Sigmoid colon (tissue), 4 donors: ENCODE data around the gene ANO4.

ENCODE experiments used
- POLR2A ChIP-seq, 2 donors: fragments of 450-650 bp; IDR thresholded peaks; one replicate each; pipeline ENCODE4 v1.6.1; 2016; ENCODE audit warnings: antibody characterized with exemption in 2 of 2, mild to moderate bottlenecking in 2 of 2, moderate library complexity in 2 of 2
- POLR2AphosphoS5 ChIP-seq, 4 donors: sonication (generic); formaldehyde crosslinking; IDR thresholded peaks; one replicate each; pipeline ENCODE4 v1.6.1; 2017; ENCODE audit warnings: antibody characterized with exemption in 4 of 4
- TF ChIP-seq, protein P1 (sequence below), 4 experiments: fragments of 450-650 bp in 3 of 4; fragments of 200-600 bp in 1 of 4; IDR thresholded peaks; one replicate each; pipeline ENCODE4 v1.5.1; 2016 to 2019; ENCODE audit warnings: antibody characterized with exemption in 4 of 4, mild to moderate bottlenecking in 3 of 4, moderate library complexity in 2 of 4

DNA sequence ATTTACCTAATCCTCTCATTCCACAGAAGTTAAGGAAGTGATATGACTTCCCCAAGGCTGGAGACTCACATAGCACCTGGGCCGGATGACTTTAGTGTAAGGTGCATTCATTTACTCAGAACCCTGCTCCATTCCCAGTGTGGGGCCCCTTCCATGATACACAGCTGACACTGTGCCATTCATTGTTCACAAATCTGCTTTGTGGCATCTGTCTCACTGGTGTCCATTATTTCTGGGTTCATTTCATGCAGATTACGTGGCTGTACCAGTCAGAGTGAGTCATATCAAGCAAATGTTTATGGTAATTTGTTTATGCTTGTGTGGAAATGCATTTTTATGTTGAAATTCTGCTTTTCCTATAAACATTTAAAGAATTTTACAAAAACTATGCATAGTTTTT, 5.2 kb downstream of the ANO4 start:
- TF ChIP-seq, protein P1, sequence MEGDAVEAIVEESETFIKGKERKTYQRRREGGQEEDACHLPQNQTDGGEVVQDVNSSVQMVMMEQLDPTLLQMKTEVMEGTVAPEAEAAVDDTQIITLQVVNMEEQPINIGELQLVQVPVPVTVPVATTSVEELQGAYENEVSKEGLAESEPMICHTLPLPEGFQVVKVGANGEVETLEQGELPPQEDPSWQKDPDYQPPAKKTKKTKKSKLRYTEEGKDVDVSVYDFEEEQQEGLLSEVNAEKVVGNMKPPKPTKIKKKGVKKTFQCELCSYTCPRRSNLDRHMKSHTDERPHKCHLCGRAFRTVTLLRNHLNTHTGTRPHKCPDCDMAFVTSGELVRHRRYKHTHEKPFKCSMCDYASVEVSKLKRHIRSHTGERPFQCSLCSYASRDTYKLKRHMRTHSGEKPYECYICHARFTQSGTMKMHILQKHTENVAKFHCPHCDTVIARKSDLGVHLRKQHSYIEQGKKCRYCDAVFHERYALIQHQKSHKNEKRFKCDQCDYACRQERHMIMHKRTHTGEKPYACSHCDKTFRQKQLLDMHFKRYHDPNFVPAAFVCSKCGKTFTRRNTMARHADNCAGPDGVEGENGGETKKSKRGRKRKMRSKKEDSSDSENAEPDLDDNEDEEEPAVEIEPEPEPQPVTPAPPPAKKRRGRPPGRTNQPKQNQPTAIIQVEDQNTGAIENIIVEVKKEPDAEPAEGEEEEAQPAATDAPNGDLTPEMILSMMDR (IDR thresholded peaks at IDR 0.05), result no peak
- TF ChIP-seq POLR2AphosphoS5 (IDR thresholded peaks at IDR 0.05) (no peak), POLR2A (IDR thresholded peaks at IDR 0.05) (no peak)
